Measurements from ENCODE around the gene PXK.
"Not testable (repeated sequence)": the region's sequence is repeated elsewhere in the genome, so short reads cannot be mapped to it uniquely, and the experiment has no call there.

PXK gene

GRCh38 chr3:58288964-58289613 lies 43.6 kb upstream of the PXK start:
- not testable (repeated sequence) for H2BK15ac ChIP-seq (ENCODE audit: low read depth, poor library complexity, severe bottlenecking); H4K91ac ChIP-seq (ENCODE audit: low read length); H3K79me1 ChIP-seq (replicated peaks; ENCODE audit: low read length, poor library complexity, severe bottlenecking); H3K4ac ChIP-seq (ENCODE audit: low read depth in 1 of 2, low read length in 2 of 2); DNase-seq; H2BK5ac ChIP-seq (ENCODE audit: low read depth, low read length, poor library complexity, severe bottlenecking); H3K27me3 ChIP-seq (ENCODE audit: control insufficient read depth in 1 of 2, insufficient read depth in 1 of 2, low read length in 2 of 2); H3K27ac ChIP-seq (ENCODE audit: low read length, poor library complexity, severe bottlenecking); H3K18ac ChIP-seq (ENCODE audit: low read depth in 1 of 2, low read length in 2 of 2); H4K8ac ChIP-seq (ENCODE audit: low read length); H2BK120ac ChIP-seq (ENCODE audit: low read depth, low read length); H3K23ac ChIP-seq (ENCODE audit: low read length in 2 of 2); H3K14ac ChIP-seq (ENCODE audit: low read length in 2 of 2); H3K4me1 ChIP-seq (ENCODE audit: control insufficient read depth, insufficient read depth, low read depth, low read length); H2AFZ ChIP-seq (ENCODE audit: low read depth, low read length); H3K4me2 ChIP-seq (ENCODE audit: low read length, poor library complexity, severe bottlenecking); H2BK12ac ChIP-seq (ENCODE audit: low read length in 2 of 2); H3K9ac ChIP-seq (ENCODE audit: low read length); H3K9me3 ChIP-seq (ENCODE audit: control insufficient read depth, low read length); H3K4me3 ChIP-seq (ENCODE audit: insufficient read depth in 1 of 2, low read depth in 1 of 2, low read length in 2 of 2); H2AK5ac ChIP-seq (ENCODE audit: low read length, severe bottlenecking)
- peaks cover 11 to 26% of the 10 kb centered on the region in 2 experiments for H3K36me3 ChIP-seq (ENCODE audit: control insufficient read depth in 1 of 2, insufficient read depth in 2 of 2, low read depth in 1 of 2, low read length in 2 of 2)
- 100% methylated on average over 1 of the region's 4 CpGs for WGBS

- not testable (repeated sequence) for H2AK5ac ChIP-seq (ENCODE audit: low read length, severe bottlenecking); H4K91ac ChIP-seq (ENCODE audit: low read length); H3K4me3 ChIP-seq (ENCODE audit: insufficient read depth in 1 of 2, low read depth in 1 of 2, low read length in 2 of 2); H2BK15ac ChIP-seq (ENCODE audit: low read depth, poor library complexity, severe bottlenecking); H3K4ac ChIP-seq (ENCODE audit: low read depth in 1 of 2, low read length in 2 of 2); H3K79me1 ChIP-seq (replicated peaks; ENCODE audit: low read length, poor library complexity, severe bottlenecking); H2BK120ac ChIP-seq (ENCODE audit: low read depth, low read length); H3K27me3 ChIP-seq (ENCODE audit: control insufficient read depth in 1 of 2, insufficient read depth in 1 of 2, low read length in 2 of 2); H3K4me2 ChIP-seq (ENCODE audit: low read length, poor library complexity, severe bottlenecking); H3K4me1 ChIP-seq (ENCODE audit: control insufficient read depth, insufficient read depth, low read depth, low read length); H4K8ac ChIP-seq (ENCODE audit: low read length); H3K9me3 ChIP-seq (ENCODE audit: control insufficient read depth, low read length); H2AFZ ChIP-seq (ENCODE audit: low read depth, low read length); H2BK12ac ChIP-seq (ENCODE audit: low read length in 2 of 2); H3K23ac ChIP-seq (ENCODE audit: low read length in 2 of 2); H3K14ac ChIP-seq (ENCODE audit: low read length in 2 of 2); H2BK5ac ChIP-seq (ENCODE audit: low read depth, low read length, poor library complexity, severe bottlenecking); H3K27ac ChIP-seq (ENCODE audit: low read length, poor library complexity, severe bottlenecking); H3K9ac ChIP-seq (ENCODE audit: low read length); DNase-seq; H3K18ac ChIP-seq (ENCODE audit: low read depth in 1 of 2, low read length in 2 of 2)
- WGBS, result over 99% methylated on average over 14 of the region's 33 CpGs
- H3K36me3 ChIP-seq (ENCODE audit: control insufficient read depth in 1 of 2, insufficient read depth in 2 of 2, low read depth in 1 of 2, low read length in 2 of 2), result peaks cover 6 to 20% of the 10 kb centered on the region in 2 experiments
Observed at GRCh38 chr3:58290446-58290845, 42.2 kb upstream of the PXK start.

GRCh38 chr3:58291671-58292338 lies 40.9 kb upstream of the PXK start:
- H2BK12ac ChIP-seq (ENCODE audit: low read length in 2 of 2), result no peak overlapping the region
- no peak overlapping the region for H2BK15ac ChIP-seq (ENCODE audit: low read depth, poor library complexity, severe bottlenecking)
- no peak overlapping the region for H3K4me2 ChIP-seq (ENCODE audit: low read length, poor library complexity, severe bottlenecking)
- no peak overlapping the region for H3K9ac ChIP-seq (ENCODE audit: low read length)
- no peaks in the 10 kb centered on the region for H3K4me1 ChIP-seq (ENCODE audit: control insufficient read depth, insufficient read depth, low read depth, low read length)
- H3K23ac ChIP-seq (ENCODE audit: low read length in 2 of 2), result no peak overlapping the region
- no peak overlapping the region for H3K18ac ChIP-seq (ENCODE audit: low read depth in 1 of 2, low read length in 2 of 2)
- H4K91ac ChIP-seq (ENCODE audit: low read length), result no peak overlapping the region
- H3K9me3 ChIP-seq (ENCODE audit: control insufficient read depth, low read length), result peaks cover 10% of the 10 kb centered on the region
- H2BK5ac ChIP-seq (ENCODE audit: low read depth, low read length, poor library complexity, severe bottlenecking), result no peak overlapping the region
- H2AFZ ChIP-seq (ENCODE audit: low read depth, low read length), result no peak overlapping the region
- H2AK5ac ChIP-seq (ENCODE audit: low read length, severe bottlenecking), result no peak overlapping the region
- H3K79me1 ChIP-seq (replicated peaks; ENCODE audit: low read length, poor library complexity, severe bottlenecking), result no peaks in the 10 kb centered on the region
- H2BK120ac ChIP-seq (ENCODE audit: low read depth, low read length), result no peak overlapping the region
- WGBS, result 81% methylated on average over 9 of the region's 9 CpGs
- DNase-seq, result no peak
- H3K14ac ChIP-seq (ENCODE audit: low read length in 2 of 2), result no peak overlapping the region
- no peak overlapping the region for H3K4ac ChIP-seq (ENCODE audit: low read depth in 1 of 2, low read length in 2 of 2)
- H4K8ac ChIP-seq (ENCODE audit: low read length), result no peak overlapping the region
- no peak overlapping the region for H3K4me3 ChIP-seq (ENCODE audit: insufficient read depth in 1 of 2, low read depth in 1 of 2, low read length in 2 of 2)
- peaks cover 0 to 6% of the 10 kb centered on the region in 2 experiments for H3K27me3 ChIP-seq (ENCODE audit: control insufficient read depth in 1 of 2, insufficient read depth in 1 of 2, low read length in 2 of 2)
- no peak overlapping the region for H3K27ac ChIP-seq (ENCODE audit: low read length, poor library complexity, severe bottlenecking)
- H3K36me3 ChIP-seq (ENCODE audit: control insufficient read depth in 1 of 2, insufficient read depth in 2 of 2, low read depth in 1 of 2, low read length in 2 of 2), result peaks cover 6 to 13% of the 10 kb centered on the region in 2 experiments

GRCh38 chr3:58292866-58293265 lies 39.8 kb upstream of the PXK start:
- H3K36me3 ChIP-seq (ENCODE audit: control insufficient read depth in 1 of 2, insufficient read depth in 2 of 2, low read depth in 1 of 2, low read length in 2 of 2), result peaks cover 6% of the 10 kb centered on the region in 2 experiments
- H2AFZ ChIP-seq (ENCODE audit: low read depth, low read length), result no peak overlapping the region
- no peak overlapping the region for H4K91ac ChIP-seq (ENCODE audit: low read length)
- no peak for DNase-seq
- no peak overlapping the region for H3K18ac ChIP-seq (ENCODE audit: low read depth in 1 of 2, low read length in 2 of 2)
- no peak overlapping the region for H3K23ac ChIP-seq (ENCODE audit: low read length in 2 of 2)
- H2BK15ac ChIP-seq (ENCODE audit: low read depth, poor library complexity, severe bottlenecking), result no peak overlapping the region
- no peak overlapping the region for H2BK120ac ChIP-seq (ENCODE audit: low read depth, low read length)
- H3K27me3 ChIP-seq (ENCODE audit: control insufficient read depth in 1 of 2, insufficient read depth in 1 of 2, low read length in 2 of 2), result peaks cover under 1 to 8% of the 10 kb centered on the region in 2 experiments
- no peak overlapping the region for H2BK5ac ChIP-seq (ENCODE audit: low read depth, low read length, poor library complexity, severe bottlenecking)
- 88% methylated on average over 10 of the region's 10 CpGs for WGBS
- H3K9me3 ChIP-seq (ENCODE audit: control insufficient read depth, low read length), result peaks cover 10% of the 10 kb centered on the region
- no peak overlapping the region for H3K27ac ChIP-seq (ENCODE audit: low read length, poor library complexity, severe bottlenecking)
- H2AK5ac ChIP-seq (ENCODE audit: low read length, severe bottlenecking), result no peak overlapping the region
- H3K79me1 ChIP-seq (replicated peaks; ENCODE audit: low read length, poor library complexity, severe bottlenecking), result no peaks in the 10 kb centered on the region
- H3K4me3 ChIP-seq (ENCODE audit: insufficient read depth in 1 of 2, low read depth in 1 of 2, low read length in 2 of 2), result no peak overlapping the region
- no peak overlapping the region for H4K8ac ChIP-seq (ENCODE audit: low read length)
- no peak overlapping the region for H3K14ac ChIP-seq (ENCODE audit: low read length in 2 of 2)
- no peak overlapping the region for H3K9ac ChIP-seq (ENCODE audit: low read length)
- H2BK12ac ChIP-seq (ENCODE audit: low read length in 2 of 2), result no peak overlapping the region
- no peaks in the 10 kb centered on the region for H3K4me1 ChIP-seq (ENCODE audit: control insufficient read depth, insufficient read depth, low read depth, low read length)
- H3K4ac ChIP-seq (ENCODE audit: low read depth in 1 of 2, low read length in 2 of 2), result no peak overlapping the region
- H3K4me2 ChIP-seq (ENCODE audit: low read length, poor library complexity, severe bottlenecking), result no peak overlapping the region

Data from mesenchymal stem cell (in vitro differentiated cells and primary cell).